ENCODE results near the gene NFIB. TPM values are rescaled to one million over a fixed set of nuclear protein-coding genes. Genes with fewer than 3 reads are reported as not detected.
A peak's percentile ranks its signal among the peaks of the same experiment; 100 is the strongest.

NFIB gene
- total and polyA plus RNA-seq, 2 donors (not counting 1 experiment from before 2014, with no cell fraction given) = 29.3 to 36.3 TPM

DNA sequence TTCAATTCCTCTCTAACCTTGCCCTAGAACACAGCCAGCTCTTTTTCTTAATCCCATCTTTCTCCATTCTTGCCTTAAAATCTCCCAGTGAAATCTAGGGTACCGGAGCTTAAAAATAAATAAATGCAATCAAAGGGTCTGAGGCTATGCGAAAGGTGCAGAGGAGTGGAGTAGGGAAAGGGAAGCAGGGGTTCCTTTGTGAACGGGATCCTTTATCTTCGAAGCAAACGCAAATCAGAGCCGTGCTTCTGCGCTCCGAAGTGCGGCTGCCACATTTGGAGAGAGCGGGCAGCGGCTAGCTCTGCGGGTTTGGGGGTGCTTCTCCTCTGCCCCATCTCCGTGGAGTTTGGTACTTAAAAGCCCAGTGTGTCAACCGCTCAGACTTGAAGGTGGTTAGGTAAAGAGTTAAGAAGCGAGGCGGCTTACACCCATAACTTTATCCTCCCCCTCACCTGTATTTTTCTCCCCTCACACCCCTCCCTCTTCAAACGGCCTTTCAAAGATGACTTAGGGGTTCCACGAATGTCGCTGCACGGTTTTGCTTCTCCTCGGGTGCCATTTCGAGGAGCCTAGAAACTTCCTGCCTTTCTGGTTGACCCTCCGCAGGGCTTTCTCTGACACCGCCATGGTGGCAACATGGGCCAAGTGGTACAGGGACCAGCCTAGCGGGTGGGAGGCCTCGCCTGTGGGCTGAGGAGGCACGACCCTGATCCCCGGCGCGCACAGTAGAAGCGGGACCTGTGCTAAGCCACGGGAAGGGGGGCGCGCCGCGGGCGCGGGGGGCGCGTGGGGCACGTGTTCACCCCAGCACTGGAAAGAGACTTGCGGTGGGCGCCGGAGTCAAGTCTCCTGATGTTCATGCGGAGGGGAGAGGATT, 31.7 kb upstream of the NFIB start:
- Histone ChIP-seq H3K36me3 (ENCODE audit: control insufficient read depth, insufficient read depth, low read length) (no peaks in the 10 kb centered on the region), H3K4me3 (replicated peaks in 1 of 4; ENCODE audit: control extremely low read depth in 1 of 4, insufficient read depth in 1 of 4, low read depth in 3 of 4, low read length in 4 of 4) (no peak overlapping the region), H4K20me1 (ENCODE audit: control insufficient read depth, extremely low read depth, insufficient read depth, low read length) (no peaks in the 10 kb centered on the region), H3K27me3 (ENCODE audit: control insufficient read depth, insufficient read depth, low read length) (peaks cover 74% of the 10 kb centered on the region), H2AFZ (ENCODE audit: low read length) (no peak overlapping the region), H3K9me3 (ENCODE audit: control insufficient read depth, insufficient read depth, low read depth, low read length) (no peaks in the 10 kb centered on the region), H3K79me2 (ENCODE audit: control insufficient read depth, insufficient read depth, low read length) (no peaks in the 10 kb centered on the region), H3K4me2 (ENCODE audit: extremely low read depth, insufficient read depth, low read length) (peak overlapping the region; percentile 23), H3K27ac (ENCODE audit: insufficient read depth, low read length) (no peak overlapping the region), H3K9ac (ENCODE audit: insufficient read depth, low read length) (no peak overlapping the region), H3K4me1 (ENCODE audit: control insufficient read depth, extremely low read depth, insufficient read depth, low read length) (no peaks in the 10 kb centered on the region)
- no peak for DNase-seq (ENCODE audit: low read depth in 2 of 2)
- TF ChIP-seq EZH2 (IDR thresholded peaks at IDR 0.05; ENCODE audit: low read length, missing control alignments) (peak; percentile 52), CTCF (conservative IDR thresholded peaks at IDR 0.05 in 1 of 2, IDR thresholded peaks at IDR 0.05 in 1 of 2; ENCODE audit: low read depth in 1 of 2, low read length in 2 of 2) (no peak)

DNA sequence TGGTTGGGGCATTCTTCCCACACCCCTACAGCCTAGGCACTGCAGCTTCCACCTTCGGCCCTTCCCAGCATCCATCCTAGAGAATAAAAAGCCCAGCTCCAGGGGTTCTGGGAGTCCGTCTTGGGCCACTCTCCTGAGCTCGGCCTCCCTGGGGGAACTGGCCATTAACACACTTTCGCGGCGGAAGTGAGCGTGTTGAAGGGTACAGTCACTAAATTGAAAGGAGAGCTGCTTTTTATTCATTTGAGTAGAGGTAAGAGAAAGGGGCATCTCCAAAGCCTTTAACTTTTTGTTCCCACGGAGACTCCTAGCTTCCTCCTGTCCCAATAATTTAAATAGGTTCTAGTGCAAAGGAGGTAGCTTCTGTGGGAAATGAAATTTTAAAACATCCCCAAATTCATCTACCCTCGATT, 31.0 kb upstream of the NFIB start:
- TF ChIP-seq CTCF (conservative IDR thresholded peaks at IDR 0.05 in 1 of 2, IDR thresholded peaks at IDR 0.05 in 1 of 2; ENCODE audit: low read depth in 1 of 2, low read length in 2 of 2) (no peak), EZH2 (IDR thresholded peaks at IDR 0.05; ENCODE audit: low read length, missing control alignments) (no peak)
- Histone ChIP-seq H2AFZ (ENCODE audit: low read length) (no peak overlapping the region), H3K27me3 (ENCODE audit: control insufficient read depth, insufficient read depth, low read length) (peaks cover 72% of the 10 kb centered on the region)

DNA sequence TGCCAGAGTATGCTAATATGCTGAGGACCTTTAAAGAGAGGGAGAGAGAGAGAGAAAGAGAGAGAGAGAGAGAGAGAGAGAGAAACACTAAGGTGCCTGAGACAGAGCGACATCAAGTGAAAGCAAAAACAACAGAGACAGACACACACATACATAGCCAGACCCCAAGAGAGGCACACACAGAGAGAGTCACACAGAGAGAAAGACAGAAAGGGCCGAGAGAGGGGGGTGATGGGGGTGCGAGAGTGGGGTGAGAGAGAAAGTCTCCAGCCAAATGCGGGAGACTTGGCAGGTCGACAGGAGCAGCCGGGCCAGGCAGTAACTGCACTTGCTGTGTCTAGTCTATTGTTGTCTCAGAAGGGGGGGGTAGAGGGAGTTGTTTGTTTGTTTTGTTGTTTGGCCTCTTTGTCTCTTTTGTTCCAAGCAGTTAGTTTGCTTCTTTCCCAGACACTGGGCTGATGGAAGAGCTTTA, 30.1 kb upstream of the NFIB start:
- H3K36me3 ChIP-seq (ENCODE audit: control insufficient read depth, insufficient read depth, low read length) = no peaks in the 10 kb centered on the region
- H3K27me3 ChIP-seq (ENCODE audit: control insufficient read depth, insufficient read depth, low read length) = peaks cover 69% of the 10 kb centered on the region
- no peaks in the 10 kb centered on the region for H3K9me3 ChIP-seq (ENCODE audit: control insufficient read depth, insufficient read depth, low read depth, low read length)
- no peak overlapping the region for H3K9ac ChIP-seq (ENCODE audit: insufficient read depth, low read length)
- no peaks in the 10 kb centered on the region for H4K20me1 ChIP-seq (ENCODE audit: control insufficient read depth, extremely low read depth, insufficient read depth, low read length)
- peak overlapping the region; percentile 82 for H3K4me2 ChIP-seq (ENCODE audit: extremely low read depth, insufficient read depth, low read length)
- no peaks in the 10 kb centered on the region for H3K79me2 ChIP-seq (ENCODE audit: control insufficient read depth, insufficient read depth, low read length)
- H3K27ac ChIP-seq (ENCODE audit: insufficient read depth, low read length) = no peak overlapping the region
- DNase-seq (ENCODE audit: low read depth in 2 of 2) = no peak
- H3K4me3 ChIP-seq (replicated peaks in 1 of 4; ENCODE audit: control extremely low read depth in 1 of 4, insufficient read depth in 1 of 4, low read depth in 3 of 4, low read length in 4 of 4) = peak overlapping the region in 3 of 4 experiments; percentile 27 to 31 (median 29)
- no peaks in the 10 kb centered on the region for H3K4me1 ChIP-seq (ENCODE audit: control insufficient read depth, extremely low read depth, insufficient read depth, low read length)
- no peak overlapping the region for H2AFZ ChIP-seq (ENCODE audit: low read length)
- no peak for TF ChIP-seq CTCF (conservative IDR thresholded peaks at IDR 0.05 in 1 of 2, IDR thresholded peaks at IDR 0.05 in 1 of 2; ENCODE audit: low read depth in 1 of 2, low read length in 2 of 2)
- no peak for TF ChIP-seq EZH2 (IDR thresholded peaks at IDR 0.05; ENCODE audit: low read length, missing control alignments)

More for the DNA sequence above, 31.0 kb upstream of the NFIB start:
- H3K79me2 ChIP-seq (ENCODE audit: control insufficient read depth, insufficient read depth, low read length) = no peaks in the 10 kb centered on the region
- no peaks in the 10 kb centered on the region for H3K4me1 ChIP-seq (ENCODE audit: control insufficient read depth, extremely low read depth, insufficient read depth, low read length)
- no peak for DNase-seq (ENCODE audit: low read depth in 2 of 2)
- H3K9ac ChIP-seq (ENCODE audit: insufficient read depth, low read length) = no peak overlapping the region
- no peak overlapping the region for H3K27ac ChIP-seq (ENCODE audit: insufficient read depth, low read length)
- no peaks in the 10 kb centered on the region for H4K20me1 ChIP-seq (ENCODE audit: control insufficient read depth, extremely low read depth, insufficient read depth, low read length)
- H3K36me3 ChIP-seq (ENCODE audit: control insufficient read depth, insufficient read depth, low read length) = no peaks in the 10 kb centered on the region
- H3K4me3 ChIP-seq (replicated peaks in 1 of 4; ENCODE audit: control extremely low read depth in 1 of 4, insufficient read depth in 1 of 4, low read depth in 3 of 4, low read length in 4 of 4) = no peak overlapping the region
- H3K9me3 ChIP-seq (ENCODE audit: control insufficient read depth, insufficient read depth, low read depth, low read length) = no peaks in the 10 kb centered on the region
- H3K4me2 ChIP-seq (ENCODE audit: extremely low read depth, insufficient read depth, low read length) = no peak overlapping the region
